GM18951 (cell line): Measurements from ENCODE around the gene CLEC16A.

Source experiments
- POLR2A ChIP-seq: IDR thresholded peaks from 4 replicates; pipeline ENCODE4 v1.6.1; 2011; ENCODE audit warnings: mild to moderate bottlenecking; ENCODE audit not compliant: insufficient read length, insufficient read depth; ENCODE audit errors: extremely low read depth
- in situ Hi-C: fragments of 300-500 bp; cut with MboI; formaldehyde crosslinking; loops from one replicate; pipeline ENCODE4 v1.12.0; 2022; ENCODE audit warnings: low sequenced_read_pairs, mixed read lengths, inconsistent platforms; ENCODE audit not compliant: unreplicated experiment

CLEC16A gene

GRCh38 chr16:11147033-11147753 is 202.8 kb downstream of the CLEC16A start:
- no peak for TF ChIP-seq POLR2A
- in situ Hi-C loops, result no loop called here

DNA sequence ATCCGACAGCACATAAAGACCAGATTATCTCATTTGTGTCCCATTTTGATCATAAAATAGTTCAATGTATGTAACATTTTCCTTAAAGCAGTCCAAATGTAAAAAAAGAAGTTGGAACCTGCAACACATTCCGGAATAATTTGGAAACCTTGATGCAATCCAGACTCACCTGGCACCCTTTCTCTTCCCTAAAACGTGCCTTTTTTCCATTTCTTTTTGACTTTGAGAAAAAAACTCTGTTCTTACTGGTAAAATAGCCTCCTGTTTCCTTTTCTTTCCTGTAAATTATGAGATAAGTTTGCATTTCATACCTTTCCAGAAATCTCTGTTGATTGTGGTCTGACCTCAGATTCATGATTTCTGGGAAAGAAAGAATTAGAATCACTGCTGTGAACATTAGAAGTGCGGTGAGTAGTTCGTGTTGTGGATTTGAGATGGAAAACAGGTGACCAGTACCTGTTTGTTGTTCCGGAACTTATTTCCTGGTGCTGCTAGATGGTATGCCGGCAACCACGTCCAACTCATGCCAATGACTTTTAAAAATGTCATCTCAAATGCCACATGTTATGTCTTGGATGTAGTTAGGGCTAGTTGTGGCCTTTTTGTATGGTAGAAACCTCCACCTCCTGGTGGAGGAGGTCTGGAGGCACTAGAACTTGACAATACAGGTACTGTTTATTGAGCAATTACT is 203.5 kb downstream of the CLEC16A start:
- in situ Hi-C loops, result no loop called here
- TF ChIP-seq POLR2A, result no peak

GRCh38 chr16:11149011-11149616 is 204.8 kb downstream of the CLEC16A start:
- no peak for TF ChIP-seq POLR2A
- in situ Hi-C loops, result no loop called here

DNA sequence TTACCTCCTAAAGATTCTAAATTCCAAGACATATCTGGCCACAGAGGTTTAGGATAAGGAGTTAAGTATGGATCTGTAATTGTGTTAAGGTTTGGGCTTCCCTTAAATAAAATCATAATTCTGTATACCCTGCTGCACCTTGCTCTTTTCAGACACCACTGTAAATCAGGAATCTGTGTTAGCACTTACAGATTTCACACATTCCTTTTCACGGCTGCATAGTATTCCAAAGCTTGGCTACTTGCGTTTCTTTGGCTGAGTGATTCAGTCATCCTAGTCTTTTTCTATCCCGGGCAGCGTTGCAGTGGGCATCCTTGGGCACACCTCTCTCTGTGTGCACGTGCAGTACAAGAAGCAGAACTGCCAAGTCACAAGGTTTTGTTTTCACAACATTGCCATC is 205.8 kb downstream of the CLEC16A start:
- in situ Hi-C loops, result no loop called here
- no peak for TF ChIP-seq POLR2A

DNA sequence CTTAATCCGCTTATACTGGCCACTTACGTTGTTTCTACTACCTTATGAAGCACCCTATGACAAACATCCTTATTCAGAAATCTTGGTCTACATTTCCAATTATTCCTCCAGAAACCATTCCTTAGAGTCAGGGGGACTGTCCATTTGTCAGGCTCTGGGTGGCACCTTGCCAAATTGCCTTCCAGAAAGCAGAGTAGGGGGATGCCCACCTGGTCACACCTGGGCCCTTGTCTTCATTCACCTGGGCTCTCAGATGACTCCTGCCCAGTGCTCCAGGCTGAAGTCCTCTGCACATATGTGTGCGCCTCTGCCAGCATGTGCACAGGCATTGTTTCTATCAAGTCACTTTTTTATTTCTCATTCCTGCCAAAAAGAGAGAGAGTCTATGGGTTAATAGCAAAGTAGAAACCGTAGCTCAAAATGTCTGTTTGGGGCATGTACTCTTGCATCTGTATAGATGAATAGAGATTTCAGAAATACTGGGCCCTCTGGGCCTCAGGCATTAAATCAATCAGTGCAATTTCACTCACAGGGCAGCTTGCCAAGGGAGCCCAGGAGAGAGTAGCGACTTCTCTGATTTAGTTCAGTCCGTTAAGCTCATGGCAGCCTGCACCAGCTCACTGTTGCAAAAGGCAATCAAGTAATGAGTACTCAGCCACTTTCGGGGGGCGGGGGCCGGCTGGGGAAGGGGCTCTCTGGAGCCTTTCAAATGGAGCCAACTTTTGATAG is 207.0 kb downstream of the CLEC16A start:
- no peak for TF ChIP-seq POLR2A
- in situ Hi-C loops, result no loop called here

DNA sequence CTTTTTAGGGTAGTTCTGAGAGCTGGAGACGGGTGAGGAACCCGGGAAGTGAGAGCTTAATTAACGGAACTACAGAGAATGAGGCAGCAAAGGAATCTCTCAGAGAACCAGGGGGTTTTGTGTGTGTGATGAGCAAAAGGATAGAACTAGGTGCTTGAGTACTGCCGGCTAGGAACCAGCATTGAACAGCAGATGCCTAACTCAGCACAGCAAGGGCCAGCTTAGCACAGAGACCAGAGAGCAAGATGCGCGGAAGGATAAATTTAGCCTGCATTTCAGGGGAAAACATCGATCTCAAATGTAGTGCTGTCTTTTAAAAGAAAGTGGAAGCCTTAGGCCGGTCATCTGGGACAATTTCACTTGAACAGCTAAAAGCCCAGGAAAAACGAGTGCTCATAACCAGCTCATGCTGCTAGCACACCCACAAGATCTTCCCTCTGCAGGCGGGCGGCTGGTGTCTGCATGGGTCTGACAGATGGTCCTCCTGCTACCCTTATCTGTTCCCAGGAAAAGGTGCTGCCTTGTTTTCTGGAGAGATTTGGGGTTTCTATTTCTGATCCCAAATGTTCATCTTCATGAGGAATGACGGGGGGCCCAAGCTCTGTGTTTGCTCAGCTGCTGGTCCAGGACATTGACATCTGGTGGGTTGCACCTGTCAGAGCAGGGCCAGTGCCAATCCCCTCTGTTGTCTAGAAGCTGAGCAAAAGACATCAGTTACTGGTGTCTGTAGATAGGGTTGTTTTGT is 207.7 kb downstream of the CLEC16A start:
- TF ChIP-seq POLR2A, result no peak
- in situ Hi-C loops, result no loop called here

GRCh38 chr16:11152677-11153331 is 208.4 kb downstream of the CLEC16A start:
- no peak for TF ChIP-seq POLR2A
- in situ Hi-C loops, result no loop called here

DNA sequence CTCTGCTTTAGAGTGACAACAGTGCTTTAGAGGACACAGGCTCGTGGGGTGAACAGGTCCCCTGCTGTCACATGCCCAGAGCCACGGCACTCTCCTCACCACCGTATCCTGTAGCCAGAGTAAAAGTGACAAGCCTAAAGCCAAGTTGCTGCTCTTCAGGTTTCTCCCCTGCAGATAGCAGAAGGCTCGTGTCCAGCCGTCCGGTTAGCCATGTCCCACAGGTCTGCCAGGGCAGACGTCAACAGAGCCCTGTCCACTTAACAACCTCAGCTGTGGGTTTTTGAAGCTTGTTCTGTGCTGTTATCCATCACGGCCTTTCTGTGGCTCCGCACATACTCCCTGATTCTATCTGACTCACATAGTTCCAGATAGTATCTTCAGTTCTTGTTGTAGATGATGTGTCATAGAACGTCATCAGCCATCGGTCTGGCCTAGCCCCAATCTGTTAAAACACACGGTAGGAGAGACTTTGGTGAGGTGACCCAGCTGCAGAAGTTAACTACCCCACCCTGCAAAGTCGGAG is 211.0 kb downstream of the CLEC16A start:
- in situ Hi-C loops, result no loop called here
- TF ChIP-seq POLR2A, result no peak

- in situ Hi-C loops, result no loop called here
- TF ChIP-seq POLR2A, result no peak
Observed at GRCh38 chr16:11156401-11156800, 212.0 kb downstream of the CLEC16A start.

- TF ChIP-seq POLR2A, result no peak
- in situ Hi-C loops, result no loop called here
Observed at GRCh38 chr16:11157143-11157542, 212.8 kb downstream of the CLEC16A start.

GRCh38 chr16:11158018-11158417 is 213.7 kb downstream of the CLEC16A start:
- in situ Hi-C loops, result no loop called here

GRCh38 chr16:11159282-11159681 is 214.9 kb downstream of the CLEC16A start:
- no peak for TF ChIP-seq POLR2A
- in situ Hi-C loops, result no loop called here

More at GRCh38 chr16:11158018-11158417, 213.7 kb downstream of the CLEC16A start:
- no peak for TF ChIP-seq POLR2A
